Measurements from ENCODE around the gene STAT5B. TPM values are rescaled to one million over a fixed set of nuclear protein-coding genes. Genes with fewer than 3 reads are reported as not detected.

Gene STAT5B
- total and polyA plus RNA-seq, 9 of the 15 experiments (the other 6 are each of a cell fraction or from before 2014, with no cell fraction given): 20.8 to 176 (median 92.4) TPM

DNA sequence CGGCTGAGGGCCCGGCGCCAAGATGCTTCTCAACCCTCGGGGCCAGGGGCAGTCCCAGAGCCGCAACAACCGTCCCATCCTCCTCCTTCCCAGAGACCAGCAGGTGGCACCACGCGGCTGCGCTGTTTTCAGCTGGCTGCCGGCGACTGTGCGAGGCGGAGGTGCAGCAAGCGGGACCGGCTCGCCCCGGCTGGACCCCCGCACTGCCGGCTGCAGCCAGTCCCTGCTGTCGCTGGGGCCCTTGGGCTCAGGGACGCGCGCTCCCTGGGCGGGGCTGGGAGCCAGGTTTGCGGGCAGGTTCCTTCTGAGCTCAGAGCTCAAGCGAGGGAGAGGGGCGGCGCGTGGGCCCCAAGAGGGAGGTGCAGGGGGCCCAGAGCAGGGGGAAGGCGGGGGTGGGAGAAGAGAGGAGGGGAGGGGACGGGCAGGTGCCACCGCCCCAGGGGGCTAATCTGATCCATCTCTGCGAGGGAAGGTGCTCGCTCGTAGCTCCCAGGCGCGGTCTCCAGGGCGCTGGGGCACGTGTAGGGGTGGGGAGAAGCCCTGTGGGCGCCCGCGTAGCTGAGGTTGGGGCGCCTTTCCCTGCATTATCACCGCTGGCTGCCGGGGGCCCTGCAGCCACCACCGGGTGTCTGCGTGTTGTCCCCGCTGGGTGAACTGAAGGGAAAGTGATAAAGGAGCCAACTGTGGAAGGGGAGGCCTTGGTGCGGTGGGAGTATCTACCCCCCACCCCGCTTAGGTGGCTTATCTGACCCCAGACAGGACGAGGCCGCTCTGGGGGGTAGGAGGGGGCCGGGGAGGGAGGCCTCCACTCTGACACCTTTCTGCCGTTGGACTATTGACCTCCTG lies 36.3 kb upstream of the STAT5B start (continued):
- TF ChIP-seq, protein P1, sequence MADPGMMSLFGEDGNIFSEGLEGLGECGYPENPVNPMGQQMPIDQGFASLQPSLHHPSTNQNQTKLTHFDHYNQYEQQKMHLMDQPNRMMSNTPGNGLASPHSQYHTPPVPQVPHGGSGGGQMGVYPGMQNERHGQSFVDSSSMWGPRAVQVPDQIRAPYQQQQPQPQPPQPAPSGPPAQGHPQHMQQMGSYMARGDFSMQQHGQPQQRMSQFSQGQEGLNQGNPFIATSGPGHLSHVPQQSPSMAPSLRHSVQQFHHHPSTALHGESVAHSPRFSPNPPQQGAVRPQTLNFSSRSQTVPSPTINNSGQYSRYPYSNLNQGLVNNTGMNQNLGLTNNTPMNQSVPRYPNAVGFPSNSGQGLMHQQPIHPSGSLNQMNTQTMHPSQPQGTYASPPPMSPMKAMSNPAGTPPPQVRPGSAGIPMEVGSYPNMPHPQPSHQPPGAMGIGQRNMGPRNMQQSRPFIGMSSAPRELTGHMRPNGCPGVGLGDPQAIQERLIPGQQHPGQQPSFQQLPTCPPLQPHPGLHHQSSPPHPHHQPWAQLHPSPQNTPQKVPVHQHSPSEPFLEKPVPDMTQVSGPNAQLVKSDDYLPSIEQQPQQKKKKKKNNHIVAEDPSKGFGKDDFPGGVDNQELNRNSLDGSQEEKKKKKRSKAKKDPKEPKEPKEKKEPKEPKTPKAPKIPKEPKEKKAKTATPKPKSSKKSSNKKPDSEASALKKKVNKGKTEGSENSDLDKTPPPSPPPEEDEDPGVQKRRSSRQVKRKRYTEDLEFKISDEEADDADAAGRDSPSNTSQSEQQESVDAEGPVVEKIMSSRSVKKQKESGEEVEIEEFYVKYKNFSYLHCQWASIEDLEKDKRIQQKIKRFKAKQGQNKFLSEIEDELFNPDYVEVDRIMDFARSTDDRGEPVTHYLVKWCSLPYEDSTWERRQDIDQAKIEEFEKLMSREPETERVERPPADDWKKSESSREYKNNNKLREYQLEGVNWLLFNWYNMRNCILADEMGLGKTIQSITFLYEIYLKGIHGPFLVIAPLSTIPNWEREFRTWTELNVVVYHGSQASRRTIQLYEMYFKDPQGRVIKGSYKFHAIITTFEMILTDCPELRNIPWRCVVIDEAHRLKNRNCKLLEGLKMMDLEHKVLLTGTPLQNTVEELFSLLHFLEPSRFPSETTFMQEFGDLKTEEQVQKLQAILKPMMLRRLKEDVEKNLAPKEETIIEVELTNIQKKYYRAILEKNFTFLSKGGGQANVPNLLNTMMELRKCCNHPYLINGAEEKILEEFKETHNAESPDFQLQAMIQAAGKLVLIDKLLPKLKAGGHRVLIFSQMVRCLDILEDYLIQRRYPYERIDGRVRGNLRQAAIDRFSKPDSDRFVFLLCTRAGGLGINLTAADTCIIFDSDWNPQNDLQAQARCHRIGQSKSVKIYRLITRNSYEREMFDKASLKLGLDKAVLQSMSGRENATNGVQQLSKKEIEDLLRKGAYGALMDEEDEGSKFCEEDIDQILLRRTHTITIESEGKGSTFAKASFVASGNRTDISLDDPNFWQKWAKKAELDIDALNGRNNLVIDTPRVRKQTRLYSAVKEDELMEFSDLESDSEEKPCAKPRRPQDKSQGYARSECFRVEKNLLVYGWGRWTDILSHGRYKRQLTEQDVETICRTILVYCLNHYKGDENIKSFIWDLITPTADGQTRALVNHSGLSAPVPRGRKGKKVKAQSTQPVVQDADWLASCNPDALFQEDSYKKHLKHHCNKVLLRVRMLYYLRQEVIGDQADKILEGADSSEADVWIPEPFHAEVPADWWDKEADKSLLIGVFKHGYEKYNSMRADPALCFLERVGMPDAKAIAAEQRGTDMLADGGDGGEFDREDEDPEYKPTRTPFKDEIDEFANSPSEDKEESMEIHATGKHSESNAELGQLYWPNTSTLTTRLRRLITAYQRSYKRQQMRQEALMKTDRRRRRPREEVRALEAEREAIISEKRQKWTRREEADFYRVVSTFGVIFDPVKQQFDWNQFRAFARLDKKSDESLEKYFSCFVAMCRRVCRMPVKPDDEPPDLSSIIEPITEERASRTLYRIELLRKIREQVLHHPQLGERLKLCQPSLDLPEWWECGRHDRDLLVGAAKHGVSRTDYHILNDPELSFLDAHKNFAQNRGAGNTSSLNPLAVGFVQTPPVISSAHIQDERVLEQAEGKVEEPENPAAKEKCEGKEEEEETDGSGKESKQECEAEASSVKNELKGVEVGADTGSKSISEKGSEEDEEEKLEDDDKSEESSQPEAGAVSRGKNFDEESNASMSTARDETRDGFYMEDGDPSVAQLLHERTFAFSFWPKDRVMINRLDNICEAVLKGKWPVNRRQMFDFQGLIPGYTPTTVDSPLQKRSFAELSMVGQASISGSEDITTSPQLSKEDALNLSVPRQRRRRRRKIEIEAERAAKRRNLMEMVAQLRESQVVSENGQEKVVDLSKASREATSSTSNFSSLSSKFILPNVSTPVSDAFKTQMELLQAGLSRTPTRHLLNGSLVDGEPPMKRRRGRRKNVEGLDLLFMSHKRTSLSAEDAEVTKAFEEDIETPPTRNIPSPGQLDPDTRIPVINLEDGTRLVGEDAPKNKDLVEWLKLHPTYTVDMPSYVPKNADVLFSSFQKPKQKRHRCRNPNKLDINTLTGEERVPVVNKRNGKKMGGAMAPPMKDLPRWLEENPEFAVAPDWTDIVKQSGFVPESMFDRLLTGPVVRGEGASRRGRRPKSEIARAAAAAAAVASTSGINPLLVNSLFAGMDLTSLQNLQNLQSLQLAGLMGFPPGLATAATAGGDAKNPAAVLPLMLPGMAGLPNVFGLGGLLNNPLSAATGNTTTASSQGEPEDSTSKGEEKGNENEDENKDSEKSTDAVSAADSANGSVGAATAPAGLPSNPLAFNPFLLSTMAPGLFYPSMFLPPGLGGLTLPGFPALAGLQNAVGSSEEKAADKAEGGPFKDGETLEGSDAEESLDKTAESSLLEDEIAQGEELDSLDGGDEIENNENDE (IDR thresholded peaks at IDR 0.05; ENCODE audit: low read depth, low read length): no peak
- no peak for TF ChIP-seq BMI1 (IDR thresholded peaks at IDR 0.05; ENCODE audit: low read length)
- TF ChIP-seq, protein P2, sequence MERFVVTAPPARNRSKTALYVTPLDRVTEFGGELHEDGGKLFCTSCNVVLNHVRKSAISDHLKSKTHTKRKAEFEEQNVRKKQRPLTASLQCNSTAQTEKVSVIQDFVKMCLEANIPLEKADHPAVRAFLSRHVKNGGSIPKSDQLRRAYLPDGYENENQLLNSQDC (CRISPR knock-in tag; IDR thresholded peaks at IDR 0.05): peak; percentile 74; the same call in 1 of the 2 replicates
- TF ChIP-seq, protein P3, sequence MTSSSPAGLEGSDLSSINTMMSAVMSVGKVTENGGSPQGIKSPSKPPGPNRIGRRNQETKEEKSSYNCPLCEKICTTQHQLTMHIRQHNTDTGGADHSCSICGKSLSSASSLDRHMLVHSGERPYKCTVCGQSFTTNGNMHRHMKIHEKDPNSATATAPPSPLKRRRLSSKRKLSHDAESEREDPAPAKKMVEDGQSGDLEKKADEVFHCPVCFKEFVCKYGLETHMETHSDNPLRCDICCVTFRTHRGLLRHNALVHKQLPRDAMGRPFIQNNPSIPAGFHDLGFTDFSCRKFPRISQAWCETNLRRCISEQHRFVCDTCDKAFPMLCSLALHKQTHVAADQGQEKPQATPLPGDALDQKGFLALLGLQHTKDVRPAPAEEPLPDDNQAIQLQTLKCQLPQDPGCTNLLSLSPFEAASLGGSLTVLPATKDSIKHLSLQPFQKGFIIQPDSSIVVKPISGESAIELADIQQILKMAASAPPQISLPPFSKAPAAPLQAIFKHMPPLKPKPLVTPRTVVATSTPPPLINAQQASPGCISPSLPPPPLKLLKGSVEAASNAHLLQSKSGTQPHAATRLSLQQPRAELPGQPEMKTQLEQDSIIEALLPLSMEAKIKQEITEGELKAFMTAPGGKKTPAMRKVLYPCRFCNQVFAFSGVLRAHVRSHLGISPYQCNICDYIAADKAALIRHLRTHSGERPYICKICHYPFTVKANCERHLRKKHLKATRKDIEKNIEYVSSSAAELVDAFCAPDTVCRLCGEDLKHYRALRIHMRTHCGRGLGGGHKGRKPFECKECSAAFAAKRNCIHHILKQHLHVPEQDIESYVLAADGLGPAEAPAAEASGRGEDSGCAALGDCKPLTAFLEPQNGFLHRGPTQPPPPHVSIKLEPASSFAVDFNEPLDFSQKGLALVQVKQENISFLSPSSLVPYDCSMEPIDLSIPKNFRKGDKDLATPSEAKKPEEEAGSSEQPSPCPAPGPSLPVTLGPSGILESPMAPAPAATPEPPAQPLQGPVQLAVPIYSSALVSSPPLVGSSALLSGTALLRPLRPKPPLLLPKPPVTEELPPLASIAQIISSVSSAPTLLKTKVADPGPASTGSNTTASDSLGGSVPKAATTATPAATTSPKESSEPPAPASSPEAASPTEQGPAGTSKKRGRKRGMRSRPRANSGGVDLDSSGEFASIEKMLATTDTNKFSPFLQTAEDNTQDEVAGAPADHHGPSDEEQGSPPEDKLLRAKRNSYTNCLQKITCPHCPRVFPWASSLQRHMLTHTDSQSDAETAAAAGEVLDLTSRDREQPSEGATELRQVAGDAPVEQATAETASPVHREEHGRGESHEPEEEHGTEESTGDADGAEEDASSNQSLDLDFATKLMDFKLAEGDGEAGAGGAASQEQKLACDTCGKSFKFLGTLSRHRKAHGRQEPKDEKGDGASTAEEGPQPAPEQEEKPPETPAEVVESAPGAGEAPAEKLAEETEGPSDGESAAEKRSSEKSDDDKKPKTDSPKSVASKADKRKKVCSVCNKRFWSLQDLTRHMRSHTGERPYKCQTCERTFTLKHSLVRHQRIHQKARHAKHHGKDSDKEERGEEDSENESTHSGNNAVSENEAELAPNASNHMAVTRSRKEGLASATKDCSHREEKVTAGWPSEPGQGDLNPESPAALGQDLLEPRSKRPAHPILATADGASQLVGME (CRISPR knock-in tag; IDR thresholded peaks at IDR 0.05): peak; percentile 82

All from K562 (cell line).